ENCODE measurements around the gene BCAT1.

- TF ChIP-seq CTCF (IDR thresholded peaks at IDR 0.05; ENCODE audit: borderline replicate concordance, extremely low read depth, low read length, poor library complexity, severe bottlenecking) (no peak), EZH2 (IDR thresholded peaks at IDR 0.05; ENCODE audit: borderline replicate concordance, low read depth, low read length, severe bottlenecking) (no peak)
Measured at GRCh38 chr12:24974216-24974615, 25.3 kb upstream of the BCAT1 start.

All from DND-41 (cell line).